Measurements from ENCODE around the gene ARMH3. TPM values are rescaled to one million over a fixed set of nuclear protein-coding genes. Genes with fewer than 3 reads are reported as not detected.
"Not testable (repeated sequence)": the region's sequence is repeated elsewhere in the genome, so short reads cannot be mapped to it uniquely, and the experiment has no call there.

Gene ARMH3
- total RNA-seq, 3 donors from 2014 or later, result 18.4 to 27.4 (median 22.4) TPM

- H3K36me3 ChIP-seq, result no peaks in the 10 kb centered on the region
- TF ChIP-seq CTCF (IDR thresholded peaks at IDR 0.05) (no peak), POLR2AphosphoS5 (IDR thresholded peaks at IDR 0.05) (no peak), POLR2A (IDR thresholded peaks at IDR 0.05) (no peak)
- no peaks in the 10 kb centered on the region for H3K9me3 ChIP-seq
- intact Hi-C loops (cut with DNase I; ENCODE audit: low total_unique reads), result loop anchor here (10.0 kb wide), 1 partner anchor 1168 kb away; no protein-coding TSS in a partner anchor
- no peak overlapping the region for H3K4me3 ChIP-seq
- no peaks in the 10 kb centered on the region for H3K27me3 ChIP-seq
- H3K4me1 ChIP-seq, result no peaks in the 10 kb centered on the region
- H3K27ac ChIP-seq, result no peak overlapping the region
- DNase-seq (ENCODE audit: low spot score in 2 of 2), result no peak
Observed at GRCh38 chr10:101987136-101987535, 68.8 kb downstream of the ARMH3 start.

GRCh38 chr10:101986624-101986971 is 69.4 kb downstream of the ARMH3 start:
- Histone ChIP-seq H3K27me3 (no peaks in the 10 kb centered on the region), H3K4me3 (no peak overlapping the region), H3K36me3 (no peaks in the 10 kb centered on the region), H3K9me3 (no peaks in the 10 kb centered on the region), H3K27ac (no peak overlapping the region), H3K4me1 (no peaks in the 10 kb centered on the region)
- TF ChIP-seq POLR2A (IDR thresholded peaks at IDR 0.05) (no peak), POLR2AphosphoS5 (IDR thresholded peaks at IDR 0.05) (no peak), CTCF (IDR thresholded peaks at IDR 0.05) (no peak)
- intact Hi-C loops (cut with DNase I; ENCODE audit: low total_unique reads), result loop anchor here (10.0 kb wide), 1 partner anchor 1168 kb away; no protein-coding TSS in a partner anchor
- no peak for DNase-seq (ENCODE audit: low spot score in 2 of 2)

GRCh38 chr10:101980677-101981076 is 75.3 kb downstream of the ARMH3 start:
- DNase-seq (ENCODE audit: low spot score in 2 of 2); H3K4me1 ChIP-seq; H3K9me3 ChIP-seq; H3K4me3 ChIP-seq; H3K36me3 ChIP-seq; H3K27ac ChIP-seq; H3K27me3 ChIP-seq: not testable (repeated sequence)
- intact Hi-C loops (cut with DNase I; ENCODE audit: low total_unique reads), result loop anchor here (10.0 kb wide), 1 partner anchor 1174 kb away; no protein-coding TSS in a partner anchor

- H3K27ac ChIP-seq, result no peak overlapping the region
- no peaks in the 10 kb centered on the region for H3K9me3 ChIP-seq
- no peak overlapping the region for H3K4me3 ChIP-seq
- TF ChIP-seq POLR2AphosphoS5 (IDR thresholded peaks at IDR 0.05) (no peak), CTCF (IDR thresholded peaks at IDR 0.05) (no peak), POLR2A (IDR thresholded peaks at IDR 0.05) (no peak)
- intact Hi-C loops (cut with DNase I; ENCODE audit: low total_unique reads), result no loop called here
- no peaks in the 10 kb centered on the region for H3K27me3 ChIP-seq
- DNase-seq (ENCODE audit: low spot score in 2 of 2), result no peak
- no peaks in the 10 kb centered on the region for H3K4me1 ChIP-seq
- H3K36me3 ChIP-seq, result peaks cover 4% of the 10 kb centered on the region
Observed at GRCh38 chr10:101974091-101974971, 81.6 kb downstream of the ARMH3 start.

- DNase-seq (ENCODE audit: low spot score in 2 of 2), result no peak
- no peak overlapping the region for H3K27ac ChIP-seq
- peaks cover 4% of the 10 kb centered on the region for H3K36me3 ChIP-seq
- H3K27me3 ChIP-seq, result no peaks in the 10 kb centered on the region
- H3K4me3 ChIP-seq, result no peak overlapping the region
- no peaks in the 10 kb centered on the region for H3K9me3 ChIP-seq
- no peak for TF ChIP-seq POLR2AphosphoS5 (IDR thresholded peaks at IDR 0.05)
- no peak for TF ChIP-seq CTCF (IDR thresholded peaks at IDR 0.05)
- no peak for TF ChIP-seq POLR2A (IDR thresholded peaks at IDR 0.05)
- no peaks in the 10 kb centered on the region for H3K4me1 ChIP-seq
- intact Hi-C loops (cut with DNase I; ENCODE audit: low total_unique reads), result no loop called here
Observed at GRCh38 chr10:101972761-101973160, 83.2 kb downstream of the ARMH3 start.

All from breast epithelium (tissue), 4 donors.